Keratinocyte (primary cell): ENCODE results near the gene HDAC7. TPM values are rescaled to one million over a fixed set of nuclear protein-coding genes. Genes with fewer than 3 reads are reported as not detected.
"Not testable (repeated sequence)": the region's sequence is repeated elsewhere in the genome, so short reads cannot be mapped to it uniquely, and the experiment has no call there.

Experiments
- DNase-seq: peaks from one replicate; pipeline ENCODE4 v3.0.0-alpha.2; 2011; ENCODE audit warnings: low read depth, missing footprints, low spot score
- FAIRE-seq: peaks from 2 replicates; lab custom pipeline; 2011; peaks lifted over from hg19 to GRCh38; lab: Jason Lieb, UNC
- H2AFZ ChIP-seq: 2 replicates; pipeline ENCODE4 v1.6.0; 2012; ENCODE audit warnings: low read length, control low read depth, inconsistent platforms; ENCODE audit not compliant: control insufficient read depth
- H3K27ac ChIP-seq: 2 replicates; pipeline ENCODE4 v1.5.1; 2011; ENCODE audit warnings: low read length; ENCODE audit not compliant: control insufficient read depth, insufficient read depth
- H3K27me3 ChIP-seq: 3 replicates; pipeline ENCODE4 v1.6.0; 2011; ENCODE audit warnings: low read length; ENCODE audit not compliant: control insufficient read depth, insufficient read depth; ENCODE audit errors: extremely low read depth
- H3K36me3 ChIP-seq, 2 experiments: 2 replicates in 1 of 2; 3 replicates in 1 of 2; pipeline ENCODE4 v1.5.1; 2011; ENCODE audit warnings: low read length in 2 of 2, mild to moderate bottlenecking in 1 of 2; ENCODE audit not compliant: control insufficient read depth in 2 of 2, insufficient read depth in 2 of 2; ENCODE audit errors: extremely low read depth in 1 of 2
- H3K4me1 ChIP-seq: 3 replicates; pipeline ENCODE4 v1.5.1; 2011; ENCODE audit warnings: low read length; ENCODE audit not compliant: control insufficient read depth, insufficient read depth; ENCODE audit errors: extremely low read depth
- H3K4me2 ChIP-seq: 3 replicates; pipeline ENCODE4 v1.6.0; 2011; ENCODE audit warnings: low read depth, low read length; ENCODE audit not compliant: control insufficient read depth, insufficient read depth; ENCODE audit errors: extremely low read depth
- H3K4me3 ChIP-seq, 3 experiments: fragments of 200-600 bp in 1 of 3; sonication (generic) in 1 of 3; 2 replicates in 2 of 3; 3 replicates in 1 of 3; pipeline ENCODE4 v1.5.1; 2011 to 2016; ENCODE audit warnings: low read length in 3 of 3, mild to moderate bottlenecking in 3 of 3, control low read depth in 2 of 3, inconsistent platforms in 1 of 3, low read depth in 1 of 3, mixed read lengths in 1 of 3, mixed run types in 1 of 3, moderate library complexity in 1 of 3; ENCODE audit not compliant: control insufficient read depth in 2 of 3, insufficient read depth in 2 of 3; ENCODE audit errors: extremely low read depth in 1 of 3
- H3K79me2 ChIP-seq: 2 replicates; pipeline ENCODE4 v1.6.0; 2012; ENCODE audit warnings: low read length; ENCODE audit not compliant: control insufficient read depth, insufficient read depth
- H3K9ac ChIP-seq: 3 replicates; pipeline ENCODE4 v1.6.0; 2011; ENCODE audit warnings: low read length; ENCODE audit not compliant: control insufficient read depth, insufficient read depth; ENCODE audit errors: extremely low read depth
- H3K9me1 ChIP-seq: 3 replicates; pipeline ENCODE4 v1.6.0; 2011; ENCODE audit warnings: low read length; ENCODE audit not compliant: control insufficient read depth, insufficient read depth; ENCODE audit errors: extremely low read depth
- H3K9me3 ChIP-seq: 2 replicates; pipeline ENCODE4 v1.5.1; 2012; ENCODE audit warnings: low read depth, low read length; ENCODE audit not compliant: control insufficient read depth
- H4K20me1 ChIP-seq: 3 replicates; pipeline ENCODE4 v1.6.0; 2011; ENCODE audit warnings: low read length; ENCODE audit not compliant: control insufficient read depth, insufficient read depth; ENCODE audit errors: extremely low read depth
- EZH2 ChIP-seq: IDR thresholded peaks from one replicate; pipeline ENCODE4 v1.6.1; 2012; ENCODE audit warnings: inconsistent platforms, mild to moderate bottlenecking, low read length, moderate library complexity
- dilution Hi-C: fragments of 300-500 bp; cut with MboI; formaldehyde crosslinking; loops from one replicate; pipeline ENCODE4 v1.7.0; 2020; ENCODE audit warnings: low sequenced_read_pairs; ENCODE audit not compliant: extremely low pct_ligation_motif_present
- polyA plus RNA-seq, 5 experiments: library from polyadenylated mRNA; depleted of rRNA in 3 of 5; stranded (reverse) in 3 of 5; stranded (forward) in 1 of 5; unstranded in 1 of 5; fragments of >200 nt; gene quantifications; 1 replicate in 1 of 5; 2 replicates in 3 of 5; 3 replicates in 1 of 5; pipeline versions ENCODE4 v1.2.1 to v1.2.3, GENCODE V29; 2011 to 2012; ENCODE audit warnings: missing spikeins in 2 of 5, low read depth in 1 of 5, low replicate concordance in 1 of 5
- TF ChIP-seq, protein P1 (sequence below), 3 experiments: IDR thresholded peaks in 1 of 3; conservative IDR thresholded peaks in 1 of 3; optimal IDR thresholded peaks in 1 of 3; 2 replicates in 2 of 3; 3 replicates in 1 of 3; pipeline versions ENCODE3 to v1.5.1; 2011; ENCODE audit warnings: low read length in 3 of 3, mild to moderate bottlenecking in 3 of 3, moderate library complexity in 2 of 3, control low read depth in 1 of 3, inconsistent platforms in 1 of 3; ENCODE audit not compliant: insufficient read depth in 2 of 3; ENCODE audit errors: extremely low read depth in 1 of 3

The HDAC7 gene
- polyA plus RNA-seq, 1 donor (not counting 4 experiments of a cell fraction or from before 2014, with no cell fraction given) = 17.0 TPM

DNA sequence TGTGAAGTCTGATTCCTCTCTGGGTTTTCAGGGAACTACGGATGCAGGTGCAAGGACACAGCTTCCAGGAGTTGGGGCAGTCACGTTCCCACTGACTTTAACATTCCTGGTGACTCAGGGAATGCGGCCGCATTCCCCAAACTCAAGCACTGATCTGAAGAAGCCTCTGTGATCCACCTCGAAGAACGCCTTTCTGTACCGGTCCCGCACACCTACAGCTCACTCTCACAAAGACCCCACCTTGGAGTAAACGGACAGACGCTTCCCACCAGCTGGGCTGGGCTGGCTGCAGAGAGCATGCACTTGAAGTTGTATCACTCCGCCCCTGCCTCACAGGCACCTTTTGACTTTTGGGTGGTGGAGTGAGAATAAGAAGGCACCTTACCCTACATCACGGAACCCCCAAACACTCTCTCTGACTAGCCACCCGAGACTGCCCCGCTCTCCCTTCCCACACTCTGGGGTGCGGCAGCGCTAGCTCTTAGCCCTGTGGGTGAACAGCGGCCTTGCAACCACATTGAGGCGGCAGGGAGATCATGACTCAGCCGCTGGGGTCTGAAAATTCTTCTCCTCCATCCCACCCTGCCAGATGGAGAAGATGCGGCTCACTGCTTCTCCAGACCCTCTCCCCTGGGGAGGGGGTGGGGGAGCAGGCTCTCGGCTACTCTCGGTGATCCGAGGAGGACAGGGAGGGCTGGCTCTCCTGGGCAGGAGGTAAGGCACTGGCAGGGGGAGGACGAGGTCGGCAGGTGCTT, 23.7 kb upstream of the HDAC7 start:
- Histone ChIP-seq H3K9me1 (peaks cover 2% of the 10 kb centered on the region), H3K4me2 (no peak overlapping the region), H3K27ac (no peak overlapping the region), H4K20me1 (no peaks in the 10 kb centered on the region), H3K4me3 (no peak overlapping the region), H2AFZ (no peak overlapping the region), H3K27me3 (no peaks in the 10 kb centered on the region), H3K36me3 (peaks cover 28 to 42% of the 10 kb centered on the region in 2 experiments), H3K4me1 (peaks cover 4% of the 10 kb centered on the region), H3K9me3 (no peaks in the 10 kb centered on the region), H3K79me2 (no peaks in the 10 kb centered on the region), H3K9ac (no peak overlapping the region)
- dilution Hi-C loops = no loop called here
- FAIRE-seq (no peak), DNase-seq (no peak)
- TF ChIP-seq, protein P1, sequence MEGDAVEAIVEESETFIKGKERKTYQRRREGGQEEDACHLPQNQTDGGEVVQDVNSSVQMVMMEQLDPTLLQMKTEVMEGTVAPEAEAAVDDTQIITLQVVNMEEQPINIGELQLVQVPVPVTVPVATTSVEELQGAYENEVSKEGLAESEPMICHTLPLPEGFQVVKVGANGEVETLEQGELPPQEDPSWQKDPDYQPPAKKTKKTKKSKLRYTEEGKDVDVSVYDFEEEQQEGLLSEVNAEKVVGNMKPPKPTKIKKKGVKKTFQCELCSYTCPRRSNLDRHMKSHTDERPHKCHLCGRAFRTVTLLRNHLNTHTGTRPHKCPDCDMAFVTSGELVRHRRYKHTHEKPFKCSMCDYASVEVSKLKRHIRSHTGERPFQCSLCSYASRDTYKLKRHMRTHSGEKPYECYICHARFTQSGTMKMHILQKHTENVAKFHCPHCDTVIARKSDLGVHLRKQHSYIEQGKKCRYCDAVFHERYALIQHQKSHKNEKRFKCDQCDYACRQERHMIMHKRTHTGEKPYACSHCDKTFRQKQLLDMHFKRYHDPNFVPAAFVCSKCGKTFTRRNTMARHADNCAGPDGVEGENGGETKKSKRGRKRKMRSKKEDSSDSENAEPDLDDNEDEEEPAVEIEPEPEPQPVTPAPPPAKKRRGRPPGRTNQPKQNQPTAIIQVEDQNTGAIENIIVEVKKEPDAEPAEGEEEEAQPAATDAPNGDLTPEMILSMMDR (optimal IDR thresholded peaks at IDR 0.05 in 1 of 3, IDR thresholded peaks at IDR 0.05 in 1 of 3, conservative IDR thresholded peaks at IDR 0.05 in 1 of 3; ENCODE audit: extremely low read depth in 1 of 3, insufficient read depth in 2 of 3, low read length in 3 of 3) = no peak
- TF ChIP-seq EZH2 = no peak

DNA sequence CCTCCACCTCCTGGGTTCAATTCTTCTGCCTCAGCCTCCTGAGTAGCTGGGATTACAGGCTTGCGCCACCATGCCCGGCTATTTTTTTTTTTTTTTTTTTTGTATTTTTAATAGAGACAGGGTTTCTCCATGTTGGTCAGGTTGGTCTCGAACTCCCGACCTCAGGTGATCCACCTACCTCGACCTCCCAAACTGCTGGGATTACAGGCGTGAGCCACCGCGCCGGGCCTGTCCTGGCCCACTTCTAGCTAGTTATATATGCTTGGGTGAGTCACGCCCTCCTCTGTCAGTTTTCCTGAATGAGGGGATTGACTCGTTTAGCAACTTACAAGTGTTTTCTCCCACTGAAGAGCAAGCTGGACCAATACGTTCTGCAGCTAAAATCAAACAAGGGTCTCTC, 22.8 kb upstream of the HDAC7 start:
- dilution Hi-C loops, H2AFZ ChIP-seq, H3K4me3 ChIP-seq, H3K27me3 ChIP-seq, FAIRE-seq, H3K79me2 ChIP-seq, H3K9me1 ChIP-seq, H3K4me2 ChIP-seq, DNase-seq, H3K4me1 ChIP-seq, H3K9ac ChIP-seq, H4K20me1 ChIP-seq, H3K27ac ChIP-seq, H3K9me3 ChIP-seq: not testable (repeated sequence)
- peaks cover 28 to 40% of the 10 kb centered on the region in 2 experiments for H3K36me3 ChIP-seq
